Ovary (tissue), 9 donors: ENCODE data around the gene INPP5A. TPM values are rescaled to one million over a fixed set of nuclear protein-coding genes. Genes with fewer than 3 reads are reported as not detected.

Experiments used
- DNase-seq, 5 donors: peaks; one replicate each; pipeline ENCODE4 v3.0.0-alpha.2; 2019 to 2020
- H3K27ac ChIP-seq, 2 donors: fragments of 200-600 bp; one replicate each; pipeline versions ENCODE4 v1.5.1 to v1.8.0; 2019 to 2022
- H3K27me3 ChIP-seq: fragments of 200-600 bp; one replicate; pipeline ENCODE4 v1.8.0; 2022
- H3K36me3 ChIP-seq: fragments of 200-600 bp; sonication (generic); one replicate; pipeline ENCODE4 v1.5.1; 2019
- H3K4me1 ChIP-seq: one replicate; pipeline ENCODE4 v1.8.1; 2013; ENCODE audit warnings: mild to moderate bottlenecking, moderate library complexity; ENCODE audit not compliant: insufficient read depth
- H3K4me3 ChIP-seq: fragments of 200-600 bp; sonication (generic); one replicate; pipeline ENCODE4 v1.5.1; 2017
- H3K9me3 ChIP-seq, 2 donors: fragments of 200-600 bp in 1 of 2; sonication (generic) in 1 of 2; one replicate each; pipeline versions ENCODE4 v1.5.1 to v1.8.1; 2013 to 2019; ENCODE audit warnings: mild to moderate bottlenecking in 1 of 2, moderate library complexity in 1 of 2
- CTCF ChIP-seq, 3 donors: fragments of 450-650 bp in 2 of 3; fragments of 200-600 bp in 1 of 3; IDR thresholded peaks; one replicate each; pipeline versions ENCODE4 v1.5.1 to v1.8.0; 2016 to 2022; ENCODE audit warnings: antibody characterized with exemption in 3 of 3, mild to moderate bottlenecking in 1 of 3
- EP300 ChIP-seq: sonication (generic); formaldehyde crosslinking; IDR thresholded peaks from one replicate; pipeline ENCODE4 v1.6.1; 2017; ENCODE audit warnings: antibody characterized with exemption
- POLR2A ChIP-seq: fragments of 450-650 bp; IDR thresholded peaks from one replicate; pipeline ENCODE4 v1.6.1; 2017; ENCODE audit warnings: antibody characterized with exemption, mild to moderate bottlenecking, moderate library complexity
- WGBS, 3 donors: extraction: QIAGEN DNeasy Blood & Tissue Kit in 1 of 3; methylation state at CpG; one replicate each; pipeline versions ENCODE4 v1.1.5 to v1.1.7; 2013 to 2017; 5-methylcytosine and 5-hydroxymethylcytosine counted together
- intact Hi-C, 4 donors: fragments of 100-400 bp; cut with DNase I; formaldehyde crosslinking; loops; one replicate each; pipeline versions ENCODE4 v1.11.0 to v1.15.1; 2022 to 2023
- polyA plus RNA-seq, 2 donors: library from polyadenylated mRNA; stranded (reverse); fragments of 200-250 nt in 1 of 2; fragments of 350-450 nt in 1 of 2; fragmentation: Illumina TruSeq in 1 of 2; extraction: RNeasy Lipid Tissue Mini Kit (QIAGEN cat#74804) in 1 of 2; gene quantifications; one replicate each; pipeline ENCODE4 v1.2.3, GENCODE V29; 2013 to 2014
- total RNA-seq, 7 donors: library from RNA; depleted of rRNA in 2 of 7; stranded (reverse); fragments of >200 nt in 2 of 7; fragmentation: NEBNext Ultra II Directional in 3 of 7; extraction: Animal tissue kit (Norgen Biotek cat#: 25700) in 3 of 7; gene quantifications; one replicate each; pipeline versions ENCODE4 v1.1.0 to v1.2.4, GENCODE V29; 2016 to 2023
- donor health status: DM: no; HTN: no; CAD: no; lungs with moderate emphysema.
- donor health status: DM: no; HTN: no; CAD: no.
- donor health status: Bipolar disorder and iron deficiency.
- donor health status: DM: yes; HTN: yes; CAD: no.
- donor health status: DM: no; HTN: no; CAD: no.
- donor health status: DM: yes; HTN: yes; CAD: no.

The INPP5A gene
- total and polyA plus RNA-seq, 9 donors, result 19.8 to 41.2 (median 35.3) TPM

- 86 to 89% (median 89%) methylated on average over 11 of the region's 11 CpGs for WGBS, 3 donors
- TF ChIP-seq CTCF (IDR thresholded peaks at IDR 0.05) (no peak), POLR2A (no peak), EP300 (no peak)
- H3K36me3 ChIP-seq, result no peaks in the 10 kb centered on the region
- H3K27ac ChIP-seq, result no peak overlapping the region
- intact Hi-C loops, result loop anchor here (5.0 to 10.0 kb wide), 5 partner anchors 74 to 316 kb away; partner anchors contain the start of gene NKX6-2 (in 1 of the 4)
- peaks cover 25% of the 10 kb centered on the region for H3K4me1 ChIP-seq
- peak in 2 of 5 donors; percentile 14 to 30 for DNase-seq
- H3K9me3 ChIP-seq, result no peaks in the 10 kb centered on the region
- no peaks in the 10 kb centered on the region for H3K27me3 ChIP-seq
- H3K4me3 ChIP-seq, result no peak overlapping the region
Observed at GRCh38 chr10:132541129-132541528, 3.5 kb downstream of the INPP5A start.

DNA sequence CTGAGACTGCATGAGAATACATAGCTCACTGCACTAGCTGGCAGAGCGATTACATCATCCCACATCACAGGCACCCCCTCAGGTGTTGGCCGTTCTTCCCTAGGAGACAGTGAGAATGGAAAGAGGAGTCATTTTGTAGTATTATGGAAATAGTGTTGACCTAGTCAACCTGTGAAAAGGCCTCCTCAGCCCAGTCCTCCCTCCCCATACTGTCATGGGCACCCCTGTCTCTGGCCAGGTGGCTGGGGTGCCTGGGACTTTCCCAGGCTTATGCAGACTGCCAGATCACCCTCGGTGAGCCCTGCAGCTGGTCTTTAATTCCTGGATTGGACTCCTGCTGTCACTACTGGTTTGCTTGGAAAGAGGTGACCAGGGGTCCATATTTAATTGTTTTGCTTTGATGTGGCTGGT lies 4.0 kb downstream of the INPP5A start:
- H3K4me3 ChIP-seq, result no peak overlapping the region
- WGBS, 3 donors, result 71 to 85% (median 77%) methylated on average over 3 of the region's 3 CpGs
- no peak overlapping the region for H3K27ac ChIP-seq
- intact Hi-C loops, result loop anchor here (5.0 to 10.0 kb wide), 5 partner anchors 73 to 317 kb away; partner anchors contain the start of gene NKX6-2 (in 1 of the 4)
- DNase-seq, result peak in 1 of 5 donors; percentile 10
- TF ChIP-seq EP300 (no peak), POLR2A (no peak), CTCF (IDR thresholded peaks at IDR 0.05) (no peak)
- peaks cover 23% of the 10 kb centered on the region for H3K4me1 ChIP-seq
- H3K9me3 ChIP-seq, result no peaks in the 10 kb centered on the region
- H3K27me3 ChIP-seq, result no peaks in the 10 kb centered on the region
- H3K36me3 ChIP-seq, result no peaks in the 10 kb centered on the region

DNA sequence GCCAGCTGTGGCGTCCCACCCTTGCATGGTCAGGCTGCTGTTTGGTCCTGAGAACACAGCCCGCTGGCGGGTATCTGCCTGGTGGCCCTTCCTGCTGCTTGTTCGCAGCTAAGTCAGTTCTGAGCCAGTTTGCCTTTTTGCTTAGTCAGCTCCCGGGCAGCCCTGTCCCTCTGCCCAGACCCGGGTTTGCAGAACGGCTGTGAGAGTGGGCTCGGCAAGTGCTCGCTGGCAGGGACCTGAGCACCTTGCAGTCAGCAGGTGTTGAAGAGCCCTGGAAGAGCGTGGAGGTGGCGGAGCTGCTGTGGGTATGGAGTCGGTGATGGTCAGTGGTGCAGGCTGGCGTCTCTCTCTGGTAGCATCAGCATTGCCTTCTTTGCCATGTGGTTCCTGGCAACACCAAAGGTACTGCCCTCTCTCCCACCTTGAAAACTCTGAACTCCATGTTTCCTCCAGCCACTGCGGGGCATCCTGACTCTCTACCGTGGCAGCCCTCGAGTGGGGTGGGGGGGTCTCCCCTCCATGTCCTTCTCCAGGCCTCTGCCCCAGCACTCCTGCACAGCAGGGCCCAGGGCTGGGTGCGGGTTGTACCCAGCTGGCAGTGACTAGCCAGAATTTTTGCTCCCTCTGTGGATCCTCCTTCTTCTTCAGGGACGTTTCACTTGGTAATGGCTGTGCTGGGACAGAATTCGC lies 4.6 kb downstream of the INPP5A start:
- Histone ChIP-seq H3K4me3 (no peak overlapping the region), H3K27ac (no peak overlapping the region), H3K9me3 (no peaks in the 10 kb centered on the region), H3K36me3 (no peaks in the 10 kb centered on the region), H3K4me1 (peaks cover 28% of the 10 kb centered on the region), H3K27me3 (no peaks in the 10 kb centered on the region)
- peak in 4 of 5 donors; percentile 24 to 29 (median 26) for DNase-seq
- TF ChIP-seq POLR2A (no peak), CTCF (IDR thresholded peaks at IDR 0.05) (no peak)
- intact Hi-C loops, result loop anchor here (5.0 to 10.0 kb wide), 5 partner anchors 73 to 317 kb away; partner anchors contain the start of gene NKX6-2 (in 1 of the 4)
- WGBS, 3 donors, result 78 to 87% (median 84%) methylated on average over 19 of the region's 19 CpGs

DNA sequence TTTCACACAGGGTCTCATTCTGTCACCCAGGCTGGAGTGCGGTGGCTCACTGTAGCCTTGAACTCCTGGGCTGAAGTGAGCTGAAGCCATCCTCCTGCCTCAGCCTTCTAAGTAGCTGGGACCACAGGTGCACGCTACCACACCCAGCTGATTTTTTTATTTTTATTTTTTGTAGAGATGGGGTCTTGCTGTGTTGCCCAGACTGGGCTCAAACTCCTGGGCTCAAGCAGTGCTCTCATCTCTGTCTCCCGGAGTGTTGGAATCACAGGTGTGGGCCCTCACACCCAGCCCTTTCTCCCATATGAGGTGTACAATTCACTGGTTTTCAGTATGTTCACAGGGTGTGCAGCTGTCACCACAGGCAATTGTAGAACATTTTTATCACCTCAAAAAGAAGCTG lies 5.2 kb downstream of the INPP5A start:
- intact Hi-C loops, result loop anchor here (5.0 to 10.0 kb wide), 5 partner anchors 72 to 318 kb away; partner anchors contain the start of gene NKX6-2 (in 1 of the 4)
- 94 to 97% (median 95%) methylated on average over 3 of the region's 3 CpGs for WGBS, 3 donors
- no peaks in the 10 kb centered on the region for H3K36me3 ChIP-seq

More for the DNA sequence above, 5.2 kb downstream of the INPP5A start:
- Histone ChIP-seq H3K27me3 (no peaks in the 10 kb centered on the region), H3K9me3 (no peaks in the 10 kb centered on the region), H3K4me1 (peaks cover 29% of the 10 kb centered on the region), H3K4me3 (no peak overlapping the region), H3K27ac (no peak overlapping the region)
- peak in 1 of 5 donors; percentile 14 for DNase-seq
- TF ChIP-seq CTCF (IDR thresholded peaks at IDR 0.05) (no peak), POLR2A (no peak), EP300 (no peak)
